GM19035 (cell line): ENCODE measurements around the gene CCDC141.
A peak's percentile ranks its signal among the peaks of the same experiment; 100 is the strongest.

Experiments
- ATAC-seq: cut with Tn5 transposase; IDR thresholded peaks from one replicate; pipeline ENCODE4 v1.9.1; 2021; ENCODE audit not compliant: unreplicated experiment

The CCDC141 gene

DNA sequence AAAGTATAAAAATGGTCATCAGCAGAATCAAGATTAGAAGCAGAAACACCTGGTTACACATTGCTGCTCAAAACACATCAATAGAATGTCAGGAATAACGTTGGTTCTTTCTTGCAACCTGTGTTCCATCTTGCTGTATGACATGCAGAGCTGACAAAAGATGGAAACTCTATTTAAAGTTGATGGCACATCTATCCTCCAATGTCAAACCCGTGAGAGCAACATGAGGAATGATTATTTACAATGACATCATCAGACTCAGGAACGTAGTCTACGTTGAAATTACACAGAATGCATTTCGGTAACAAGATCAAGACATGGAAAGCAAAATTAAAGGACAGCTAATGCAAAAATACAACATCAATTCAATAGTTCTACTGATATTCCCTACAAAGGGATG, 216.6 kb downstream of the CCDC141 start:
- no peak for ATAC-seq

DNA sequence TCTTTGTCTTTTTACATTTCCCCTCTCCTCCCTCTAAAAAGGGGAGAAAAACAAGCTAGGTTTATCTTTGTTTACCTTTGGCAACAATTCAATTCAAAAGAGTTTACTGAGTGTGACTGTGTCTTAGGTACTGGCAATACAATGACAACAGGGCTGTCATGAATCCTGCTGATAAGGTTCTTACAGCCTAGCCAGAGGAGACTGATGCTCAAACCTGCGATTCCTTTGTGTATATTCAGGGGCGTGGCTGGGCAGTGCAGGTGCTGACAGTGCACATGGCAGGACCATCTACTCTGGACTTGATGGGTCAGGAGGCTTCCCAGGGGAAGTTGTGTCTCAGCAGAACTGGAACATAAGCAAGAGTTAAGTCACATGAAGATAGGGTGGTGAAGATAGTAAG, 219.5 kb downstream of the CCDC141 start:
- ATAC-seq, result no peak

GRCh38 chr2:178829981-178830380, 220.0 kb downstream of the CCDC141 start:
- ATAC-seq, result no peak

- no peak for ATAC-seq
These were observed 220.5 kb downstream of the CCDC141 start for GRCh38 chr2:178829299-178829960.

- no peak for ATAC-seq
These were observed 221.5 kb downstream of the CCDC141 start for GRCh38 chr2:178828486-178828881.

DNA sequence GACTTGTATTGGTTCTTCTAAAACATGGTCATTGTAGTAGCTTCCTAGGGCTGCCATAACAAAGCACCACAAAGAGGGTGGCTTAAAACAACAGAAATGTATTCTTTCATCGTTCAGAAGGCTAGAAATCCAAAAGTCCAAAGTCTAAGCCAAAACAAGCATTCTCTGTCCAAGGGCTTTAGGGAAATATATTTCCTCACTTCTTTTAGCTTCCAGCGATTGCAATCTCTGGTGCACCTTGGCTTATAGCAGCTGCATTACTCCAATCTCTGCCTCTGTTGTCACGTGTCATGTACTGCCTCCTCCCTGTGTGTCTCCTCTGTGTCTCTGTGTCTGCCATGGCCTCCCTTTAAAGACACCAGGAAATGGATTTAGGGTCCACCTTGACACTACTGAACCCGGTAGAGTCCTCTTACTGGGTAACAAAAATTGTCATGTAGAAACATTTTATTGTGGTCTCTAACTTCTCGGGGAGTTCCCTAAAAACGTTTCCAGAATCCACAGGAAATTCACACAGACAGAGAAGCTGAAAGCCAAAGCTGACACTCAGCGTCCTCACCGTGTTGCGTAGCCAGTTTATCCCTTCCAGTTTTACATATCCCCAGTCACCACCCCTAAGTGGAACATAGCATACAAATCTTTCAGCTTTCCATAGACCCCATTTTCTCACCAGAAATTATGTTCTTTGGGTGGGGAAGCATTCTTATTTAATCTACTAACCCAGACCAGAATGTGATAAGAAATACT, 222.0 kb downstream of the CCDC141 start:
- no peak for ATAC-seq

- ATAC-seq, result no peak
These were observed 222.8 kb downstream of the CCDC141 start for GRCh38 chr2:178827111-178827510.

GRCh38 chr2:178825183-178825582, 224.8 kb downstream of the CCDC141 start:
- ATAC-seq, result no peak

GRCh38 chr2:178824181-178824580, 225.8 kb downstream of the CCDC141 start:
- no peak for ATAC-seq

DNA sequence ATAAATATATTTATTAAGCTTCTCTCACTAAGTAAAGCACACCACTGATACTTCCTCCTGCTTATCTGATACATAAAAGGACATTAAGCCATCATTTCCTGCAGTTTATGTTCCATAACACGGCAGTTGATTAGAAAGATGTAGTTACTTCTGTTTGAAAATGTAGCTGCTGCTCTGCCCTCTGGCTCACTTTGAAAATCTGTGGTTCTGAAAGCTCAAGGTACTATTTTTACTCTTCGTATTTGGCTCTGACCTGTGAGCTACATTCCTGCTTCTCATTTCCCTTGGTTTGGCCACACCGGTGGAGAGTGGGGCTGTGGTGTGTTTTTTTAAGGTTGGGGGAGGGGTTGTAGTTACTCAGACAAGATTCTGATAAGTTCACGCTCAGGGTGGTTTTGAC, 229.9 kb downstream of the CCDC141 start:
- peak; percentile 93 for ATAC-seq

DNA sequence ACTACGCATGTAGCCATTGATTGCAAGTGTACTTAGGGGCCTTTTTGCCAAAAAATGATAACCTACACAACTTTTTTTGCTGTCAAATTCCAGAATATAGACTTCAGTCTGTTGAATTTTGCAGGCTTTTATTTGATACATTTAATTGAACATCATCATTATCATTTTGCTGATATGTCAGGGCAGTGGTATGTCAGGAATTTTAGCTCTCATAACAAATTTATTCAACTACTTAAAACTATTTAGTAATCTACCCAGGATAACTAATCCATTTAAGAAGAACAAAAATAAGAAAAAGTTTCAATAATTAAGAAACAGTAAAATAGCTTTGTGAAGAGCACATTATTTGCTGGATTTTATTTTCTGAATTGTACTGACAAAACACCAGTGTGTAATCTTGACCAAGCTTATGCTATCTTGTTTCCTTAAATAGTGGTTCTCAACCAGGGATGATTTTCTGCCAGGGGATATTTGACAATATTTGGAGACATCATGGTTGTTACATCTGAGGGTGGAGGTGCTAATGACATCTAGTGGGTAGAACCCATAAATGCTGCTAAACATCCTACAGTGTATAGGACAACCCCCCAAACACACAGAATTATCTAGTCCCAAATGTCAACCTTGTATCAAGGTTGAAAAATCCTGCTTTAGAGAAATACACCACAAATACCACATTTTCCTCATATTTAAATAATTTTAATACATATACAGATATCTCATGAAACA, 230.6 kb downstream of the CCDC141 start:
- ATAC-seq, result no peak

DNA sequence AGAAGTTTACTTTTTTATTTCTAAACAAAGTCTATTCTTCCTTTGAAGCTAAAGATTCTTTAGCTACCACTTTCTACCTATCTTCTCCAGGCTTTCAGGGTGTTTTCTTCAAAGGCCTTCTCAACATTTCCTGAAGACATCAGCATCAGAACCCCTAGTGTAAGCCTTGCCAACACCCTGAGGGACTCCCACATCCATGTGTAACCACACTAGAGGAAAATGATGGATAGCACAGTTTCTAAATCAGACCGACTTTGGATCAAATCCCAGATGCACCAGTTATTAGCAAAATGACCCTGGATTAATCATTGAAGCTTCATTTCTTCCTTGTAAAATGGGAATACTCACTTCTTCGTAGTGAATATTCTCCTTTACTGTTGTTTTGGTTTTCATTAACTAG, 238.0 kb downstream of the CCDC141 start:
- ATAC-seq, result no peak

- no peak for ATAC-seq
These were observed 238.9 kb downstream of the CCDC141 start for GRCh38 chr2:178811045-178811444.

DNA sequence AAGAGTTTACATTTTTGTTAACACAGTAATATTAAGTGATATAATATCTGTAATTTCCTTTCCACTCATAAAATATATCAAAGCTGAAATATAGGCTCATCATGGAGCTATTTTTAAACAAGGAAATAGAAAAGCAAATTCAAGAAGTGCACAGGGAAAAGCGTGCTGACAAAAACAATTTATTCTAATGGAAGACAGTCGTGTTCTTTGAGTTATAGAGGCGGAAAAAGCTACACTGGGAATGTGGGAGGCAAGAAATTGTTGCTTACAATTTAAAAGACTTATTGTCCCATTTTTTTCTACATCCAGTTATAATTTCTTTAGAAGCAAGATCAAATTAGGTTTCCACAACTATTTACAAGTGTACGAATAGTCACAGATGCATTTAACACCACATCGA, 239.5 kb downstream of the CCDC141 start:
- ATAC-seq, result no peak

DNA sequence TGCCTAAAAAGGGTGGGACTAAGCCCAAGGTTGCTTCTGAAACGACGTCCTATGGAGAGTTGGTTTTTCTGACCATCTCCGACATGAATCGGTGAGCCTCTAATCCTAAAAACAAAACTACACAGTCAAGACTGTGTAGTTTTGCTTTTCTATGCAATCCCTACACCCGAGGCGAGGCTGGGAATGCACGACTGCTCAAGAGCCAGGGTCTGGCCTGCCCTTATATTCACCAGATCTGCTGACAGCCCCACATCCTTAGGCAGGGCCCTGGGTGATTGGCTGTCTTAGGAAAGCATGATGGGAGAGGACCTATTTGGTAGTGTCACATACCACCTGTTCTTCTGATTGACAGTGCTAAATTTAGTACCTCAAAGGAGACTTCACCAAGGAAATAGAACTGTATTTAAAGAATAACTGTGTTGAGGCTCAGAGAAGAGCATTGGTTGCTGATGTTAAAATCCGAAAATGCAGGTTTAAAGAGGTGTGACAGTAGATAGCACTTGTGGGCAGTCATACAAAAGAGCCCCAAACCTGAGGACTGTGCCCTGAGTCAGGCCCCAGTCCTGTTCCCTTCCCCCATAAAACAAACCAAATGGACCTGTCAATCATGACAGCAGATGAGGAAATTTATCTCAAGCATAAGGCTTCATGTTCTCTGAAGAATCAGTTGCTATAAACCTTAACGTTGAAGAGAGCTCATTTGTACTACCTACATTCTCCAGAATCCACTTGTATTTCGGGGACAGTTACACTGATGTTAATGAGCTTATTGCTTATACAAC, 242.5 kb downstream of the CCDC141 start, which contains the start of gene TTN:
Gene TTN (minus strand): TSS at position 197 of the 782 bp plus-strand sequence. CDS start 2,781 bp downstream, outside the sequence.
- no peak for ATAC-seq

DNA sequence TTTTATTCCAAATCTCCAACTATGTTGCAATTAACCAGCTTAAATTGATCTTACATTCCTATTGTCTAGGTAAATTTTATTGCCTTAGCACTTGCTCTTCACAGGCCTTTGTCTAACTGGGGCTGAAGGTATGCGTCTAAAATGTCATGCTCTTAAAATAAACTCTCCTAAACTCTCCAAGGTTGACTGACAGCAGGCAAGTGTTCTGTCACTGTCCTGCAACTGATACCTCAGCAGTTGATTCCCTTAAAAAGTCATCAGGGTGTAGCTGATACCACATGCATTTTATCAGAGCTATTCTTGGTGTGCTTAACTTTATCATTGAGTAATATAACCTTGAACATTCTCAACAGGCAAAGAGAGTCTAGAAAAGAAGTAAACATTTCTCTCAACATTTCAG, 243.4 kb downstream of the CCDC141 start:
- ATAC-seq, result no peak

DNA sequence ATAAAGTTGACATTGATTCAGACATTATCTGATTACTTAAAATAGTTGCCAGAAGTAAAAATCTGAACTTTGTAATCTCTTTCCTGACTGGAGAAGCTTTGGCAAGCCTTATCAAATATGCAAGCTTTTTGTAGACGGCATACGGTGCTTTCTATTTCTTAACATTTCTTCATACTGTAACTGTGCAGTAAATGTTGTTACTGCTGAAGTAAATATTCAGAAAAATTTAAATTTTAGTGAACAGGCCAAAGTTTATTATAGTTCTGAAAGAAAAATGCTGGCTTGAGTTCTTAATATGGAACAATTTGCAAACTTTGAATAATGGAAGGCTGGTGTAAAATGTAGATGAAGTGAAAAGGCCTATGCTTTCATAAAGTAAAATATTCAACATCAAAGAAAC, 244.5 kb downstream of the CCDC141 start:
- no peak for ATAC-seq

DNA sequence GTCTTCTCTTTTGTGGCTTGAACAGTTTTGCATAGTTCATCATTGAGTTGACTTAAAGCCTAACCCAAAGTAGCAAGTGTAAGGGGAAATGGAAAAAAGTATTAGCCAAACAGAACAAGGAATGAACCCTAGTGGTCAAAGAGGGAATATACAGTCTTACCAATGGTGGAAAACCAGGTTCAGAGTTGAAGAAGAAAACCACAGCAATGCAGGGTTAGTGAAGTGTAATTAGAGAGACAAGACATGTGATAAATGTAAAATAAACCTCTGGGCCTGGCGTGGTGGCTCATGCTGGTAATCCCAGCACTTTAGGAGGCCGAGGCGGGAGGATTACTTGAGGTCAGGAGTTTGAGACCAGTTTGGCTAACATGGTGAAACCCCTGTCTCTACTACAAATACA, 245.1 kb downstream of the CCDC141 start:
- peak; percentile 79 for ATAC-seq

- ATAC-seq, result no peak
These were observed 249.4 kb downstream of the CCDC141 start for GRCh38 chr2:178800510-178800909.

GRCh38 chr2:178799305-178799704, 250.6 kb downstream of the CCDC141 start:
- ATAC-seq, result no peak

GRCh38 chr2:178796079-178796677, 253.8 kb downstream of the CCDC141 start:
- ATAC-seq, result no peak
